HG03457 (cell line): ENCODE measurements around the gene NDRG3.
"Not testable (repeated sequence)": the region's sequence is repeated elsewhere in the genome, so short reads cannot be mapped to it uniquely, and the experiment has no call there.

ENCODE experiments used
- ATAC-seq: cut with Tn5 transposase; IDR thresholded peaks from one replicate; pipeline ENCODE4 v1.9.1; 2021; ENCODE audit warnings: moderate number of reproducible peaks; ENCODE audit not compliant: unreplicated experiment

Gene NDRG3

GRCh38 chr20:36645998-36646397, 99.9 kb downstream of the NDRG3 start, which contains the start of gene SLA2:
Gene SLA2 (minus strand): TSS chr20:36646196. CDS start chr20:36641335, 4,861 bp downstream.
- no peak for ATAC-seq

GRCh38 chr20:36645353-36645752, 100.5 kb downstream of the NDRG3 start:
- no peak for ATAC-seq

DNA sequence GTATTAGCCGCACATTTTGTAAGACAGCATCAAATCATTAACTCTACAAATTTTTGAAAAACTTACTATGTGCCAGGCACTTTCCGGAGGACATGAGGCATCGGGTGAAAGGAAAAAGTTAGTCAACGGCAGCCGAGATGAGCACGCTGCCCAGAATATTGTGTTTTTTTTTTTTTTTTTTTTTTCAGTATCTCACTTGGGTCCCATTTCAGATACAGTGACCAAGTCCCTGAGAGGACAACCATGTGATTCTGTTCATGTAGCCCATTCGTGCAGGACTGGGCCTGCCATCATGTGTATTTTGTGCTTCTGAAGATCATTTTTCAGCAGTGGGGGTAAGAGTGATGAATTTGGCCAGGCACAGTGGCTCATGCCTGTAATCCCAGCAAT, 101.2 kb downstream of the NDRG3 start:
- no peak for ATAC-seq

DNA sequence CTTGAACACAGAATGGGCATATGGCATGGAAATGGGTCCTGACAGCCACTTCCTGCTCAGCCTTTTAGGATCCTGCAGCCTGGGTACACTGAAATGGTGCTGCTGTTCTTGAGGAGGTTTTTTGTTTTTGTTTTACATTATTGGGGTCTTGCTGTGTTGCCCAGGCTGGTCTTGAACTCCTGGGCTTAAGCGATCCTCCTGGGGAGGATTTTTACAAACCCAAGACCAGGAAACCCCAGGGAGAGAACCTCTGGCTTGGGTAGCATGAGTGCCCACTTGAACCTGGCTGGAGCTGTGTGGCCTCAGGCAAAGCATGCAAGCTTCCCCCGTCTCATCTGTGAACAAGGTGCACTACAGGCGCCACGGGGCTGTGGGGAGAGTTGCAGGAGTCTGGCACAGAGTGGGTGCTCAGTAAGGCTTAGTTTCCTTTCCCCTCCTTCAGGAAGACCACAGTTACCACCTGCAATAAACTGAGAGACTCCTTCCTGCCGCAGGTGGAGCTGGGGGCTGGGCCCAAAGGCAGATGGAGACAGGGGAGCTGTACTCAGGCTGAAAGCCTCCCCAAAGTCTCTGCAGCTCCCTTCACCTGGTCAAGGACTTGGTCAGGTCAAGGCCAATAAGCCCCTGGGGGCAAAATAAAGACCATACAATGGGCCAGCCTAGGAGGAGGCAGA, 101.7 kb downstream of the NDRG3 start:
- ATAC-seq: no peak

GRCh38 chr20:36642136-36642535, 103.8 kb downstream of the NDRG3 start:
- ATAC-seq: no peak

DNA sequence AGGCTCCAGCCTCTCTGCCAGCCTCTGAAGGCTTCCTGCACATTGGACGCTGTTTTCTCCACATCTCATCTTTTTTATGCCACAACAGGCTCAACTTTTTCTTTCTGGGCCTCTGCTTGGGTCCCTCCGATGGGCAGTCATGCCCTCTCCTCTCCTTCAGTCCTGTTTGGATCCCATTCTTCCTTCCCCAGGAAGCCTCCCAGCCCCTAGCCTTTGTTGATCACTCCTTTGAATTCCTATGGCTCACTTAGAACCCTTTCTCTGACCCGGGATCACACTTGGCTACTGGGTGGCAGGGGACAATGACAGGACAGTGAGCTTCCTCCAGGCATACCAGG, 104.4 kb downstream of the NDRG3 start:
- no peak for ATAC-seq

DNA sequence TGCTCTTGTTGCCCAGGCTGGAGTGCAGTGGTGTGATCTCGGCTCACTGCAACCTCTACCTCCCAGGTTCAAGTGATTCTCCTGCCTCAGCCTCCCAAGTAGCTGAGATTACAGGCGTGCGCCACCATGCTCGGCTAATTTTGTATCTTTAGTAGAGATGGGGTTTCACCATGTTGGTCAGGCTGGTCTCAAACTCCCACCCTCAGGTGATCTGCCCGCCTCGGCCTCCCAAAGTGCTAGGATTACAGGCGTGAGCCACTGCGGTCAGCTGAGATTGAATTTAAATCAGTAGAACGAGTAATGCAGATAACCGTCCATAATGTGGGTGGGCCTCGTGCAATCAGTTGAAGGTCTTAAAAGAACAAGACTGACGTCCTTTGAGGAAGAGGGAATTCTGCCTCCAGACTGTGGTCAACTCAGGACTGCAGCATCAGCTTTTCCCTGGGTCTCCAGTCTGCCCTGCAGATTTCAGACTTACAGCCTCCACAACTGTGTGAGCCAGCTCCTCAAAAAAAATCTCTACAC, 107.0 kb downstream of the NDRG3 start:
- ATAC-seq: not testable (repeated sequence)

- ATAC-seq: no peak
Observed at GRCh38 chr20:36634342-36634741, 111.5 kb downstream of the NDRG3 start.

DNA sequence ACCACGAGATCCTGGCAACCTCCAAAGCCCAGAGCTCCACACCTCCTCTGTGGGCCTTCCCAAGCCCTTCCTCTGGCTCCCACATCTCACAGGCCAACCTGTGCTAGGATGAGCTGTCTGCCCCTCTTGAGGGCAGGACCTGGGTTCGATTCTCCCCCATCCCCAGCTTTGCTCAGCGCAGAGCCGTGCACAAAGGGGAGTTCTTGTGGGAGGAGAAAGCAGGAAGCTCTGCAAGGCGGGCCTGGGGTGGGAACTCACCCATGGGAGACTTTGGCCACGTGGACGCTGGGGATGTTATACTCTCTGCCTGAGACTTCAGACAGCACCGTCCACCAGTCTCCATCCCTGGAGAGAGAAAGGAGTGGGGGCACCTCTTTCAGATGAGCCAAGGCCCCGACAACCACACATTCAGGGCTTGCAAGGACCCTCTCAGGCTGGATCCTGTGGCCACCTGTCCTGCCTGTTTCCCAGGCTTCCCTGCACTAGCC, 112.6 kb downstream of the NDRG3 start:
- no peak for ATAC-seq

DNA sequence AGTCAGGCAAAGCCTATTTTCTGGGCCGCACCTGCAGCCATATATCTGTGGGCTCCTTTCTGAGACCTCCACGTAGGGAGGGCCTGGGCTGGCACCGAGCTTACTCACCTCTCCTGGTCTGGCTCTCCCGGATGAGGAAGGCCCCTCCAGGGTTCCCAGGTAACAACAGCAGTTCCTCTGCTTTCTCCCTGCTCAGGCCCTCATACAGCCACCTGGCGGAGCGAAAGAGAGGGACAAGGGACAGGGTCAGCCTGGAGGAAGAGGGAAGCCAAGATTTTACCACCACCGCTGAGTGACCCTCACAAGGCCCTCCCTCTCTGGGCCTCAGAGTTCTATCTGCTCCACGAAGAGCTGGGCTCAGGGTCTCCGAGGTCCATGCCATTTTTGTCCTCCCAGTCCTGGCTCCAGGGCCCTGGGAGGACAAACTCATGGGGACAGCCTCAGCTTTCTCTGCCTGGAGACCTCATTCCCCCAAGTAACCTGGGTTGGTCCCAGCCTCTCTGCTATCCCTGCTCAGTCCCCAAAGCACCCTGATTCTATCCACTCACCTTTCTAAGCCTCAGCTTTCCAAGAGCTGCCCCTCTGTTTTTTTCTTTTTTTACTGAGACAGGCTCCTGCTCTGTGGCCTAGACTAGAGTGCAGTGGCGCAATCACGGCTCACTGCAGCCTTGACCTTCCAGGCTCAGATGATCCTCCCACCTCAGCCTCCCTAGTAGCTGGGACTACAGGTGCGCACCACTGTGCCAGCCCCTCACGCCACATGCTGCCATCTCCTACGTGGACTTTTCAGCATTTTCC, 113.2 kb downstream of the NDRG3 start:
- no peak for ATAC-seq

DNA sequence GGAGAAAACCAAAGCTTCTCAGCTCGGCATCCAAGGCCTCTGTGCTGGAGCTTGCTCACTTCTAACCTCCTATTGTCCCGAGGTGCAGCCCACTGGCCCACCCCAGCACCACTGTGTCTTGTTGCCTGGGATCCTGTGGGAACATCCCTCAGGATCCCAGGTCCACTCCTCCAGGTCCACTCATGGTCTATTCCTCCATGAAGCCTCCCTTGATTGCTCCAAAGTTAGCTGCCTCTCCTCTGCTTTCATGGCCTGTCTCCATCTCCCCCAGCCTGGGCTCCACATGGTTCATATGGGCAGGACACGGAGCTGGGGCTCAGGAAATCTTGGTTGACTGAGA, 113.8 kb downstream of the NDRG3 start:
- no peak for ATAC-seq

- no peak for ATAC-seq
Observed at GRCh38 chr20:36631646-36632045, 114.2 kb downstream of the NDRG3 start.

DNA sequence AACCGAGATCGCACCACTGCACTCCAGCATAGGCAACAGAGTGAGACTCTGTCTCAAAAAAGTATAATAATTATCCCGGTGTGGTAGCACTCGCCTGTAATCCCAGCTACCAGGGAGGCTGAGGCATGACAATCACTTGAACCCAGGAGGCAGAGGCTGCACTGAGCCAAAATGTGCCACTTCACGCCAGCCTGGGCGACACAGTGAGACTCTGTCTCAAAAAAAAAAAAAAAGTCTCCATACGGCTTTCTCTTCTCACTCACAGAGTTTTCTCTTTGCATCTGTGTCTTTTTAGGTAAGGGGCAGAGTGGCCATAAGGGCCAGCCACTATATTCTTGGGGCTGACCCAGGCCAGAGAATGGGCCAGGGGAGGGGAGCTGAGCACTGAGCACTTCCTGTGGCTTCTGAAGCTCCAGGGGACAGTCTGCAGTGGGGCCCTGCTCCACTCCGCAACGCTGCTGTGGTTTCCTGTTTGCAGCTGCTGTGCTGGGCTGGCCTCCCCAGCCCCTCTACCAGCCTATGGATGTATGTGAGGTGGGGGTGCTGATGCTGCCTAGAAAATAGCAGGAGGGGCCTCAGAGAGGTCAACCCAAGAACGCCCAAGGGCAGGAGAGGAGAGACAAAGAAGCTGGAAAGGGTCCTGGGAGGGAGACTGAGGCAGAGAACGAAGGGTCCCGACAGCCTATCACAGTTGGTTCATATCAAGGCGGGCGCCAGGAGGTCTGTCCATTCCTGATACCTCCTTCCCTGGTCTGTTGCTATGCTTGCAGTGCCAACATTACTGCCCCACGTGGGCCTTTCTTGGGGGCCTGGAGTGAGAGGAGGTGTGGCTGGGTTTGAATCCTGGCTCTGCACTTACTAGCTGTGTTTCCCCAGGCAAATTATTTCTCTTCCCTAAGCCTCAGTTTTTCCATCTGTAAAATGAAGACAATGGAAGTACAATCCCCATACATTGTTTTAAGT, 115.9 kb downstream of the NDRG3 start:
- ATAC-seq: no peak

GRCh38 chr20:36628076-36628475, 117.8 kb downstream of the NDRG3 start:
- no peak for ATAC-seq

GRCh38 chr20:36624944-36625324, 121.0 kb downstream of the NDRG3 start:
- ATAC-seq: no peak

GRCh38 chr20:36624068-36624943, 121.6 kb downstream of the NDRG3 start:
- ATAC-seq: no peak

DNA sequence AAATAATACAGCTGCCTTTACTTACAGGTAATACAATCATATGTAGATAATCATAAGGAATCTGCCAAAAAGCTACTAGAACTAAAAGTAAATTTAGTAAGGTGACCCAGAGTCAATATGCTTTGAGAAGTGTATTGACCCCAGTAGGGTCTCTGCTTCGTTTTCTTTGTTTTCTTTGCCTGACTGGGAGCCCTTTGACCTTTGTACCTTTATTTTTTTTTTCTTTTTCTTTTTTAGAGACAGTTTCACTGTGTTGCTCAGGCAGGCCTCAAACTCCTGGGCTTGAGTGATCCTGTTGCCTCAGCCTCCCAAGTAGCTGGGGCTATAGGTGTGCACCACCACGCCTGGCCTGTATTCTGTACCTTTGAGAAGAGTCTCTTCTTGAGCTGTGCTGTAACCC, 122.4 kb downstream of the NDRG3 start:
- no peak for ATAC-seq

DNA sequence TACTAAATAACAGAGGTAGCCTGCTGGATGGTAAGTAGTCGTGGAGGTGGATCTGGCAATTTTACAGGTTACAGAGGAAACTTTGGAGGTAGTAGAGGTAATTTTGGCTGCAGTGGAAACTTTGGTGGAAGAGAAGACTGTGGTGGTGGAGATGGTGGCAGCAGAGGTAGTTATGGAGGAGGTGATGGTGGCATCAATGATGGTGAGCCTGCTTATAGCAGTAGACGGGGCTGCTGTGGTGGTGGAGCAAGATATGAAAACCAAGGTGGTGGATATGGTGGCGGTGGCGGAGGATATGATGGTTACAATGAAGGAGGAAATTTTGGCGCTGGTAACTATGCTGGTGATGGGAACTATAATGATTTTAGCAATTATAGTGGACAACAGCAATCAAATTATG, 125.0 kb downstream of the NDRG3 start:
- no peak for ATAC-seq

DNA sequence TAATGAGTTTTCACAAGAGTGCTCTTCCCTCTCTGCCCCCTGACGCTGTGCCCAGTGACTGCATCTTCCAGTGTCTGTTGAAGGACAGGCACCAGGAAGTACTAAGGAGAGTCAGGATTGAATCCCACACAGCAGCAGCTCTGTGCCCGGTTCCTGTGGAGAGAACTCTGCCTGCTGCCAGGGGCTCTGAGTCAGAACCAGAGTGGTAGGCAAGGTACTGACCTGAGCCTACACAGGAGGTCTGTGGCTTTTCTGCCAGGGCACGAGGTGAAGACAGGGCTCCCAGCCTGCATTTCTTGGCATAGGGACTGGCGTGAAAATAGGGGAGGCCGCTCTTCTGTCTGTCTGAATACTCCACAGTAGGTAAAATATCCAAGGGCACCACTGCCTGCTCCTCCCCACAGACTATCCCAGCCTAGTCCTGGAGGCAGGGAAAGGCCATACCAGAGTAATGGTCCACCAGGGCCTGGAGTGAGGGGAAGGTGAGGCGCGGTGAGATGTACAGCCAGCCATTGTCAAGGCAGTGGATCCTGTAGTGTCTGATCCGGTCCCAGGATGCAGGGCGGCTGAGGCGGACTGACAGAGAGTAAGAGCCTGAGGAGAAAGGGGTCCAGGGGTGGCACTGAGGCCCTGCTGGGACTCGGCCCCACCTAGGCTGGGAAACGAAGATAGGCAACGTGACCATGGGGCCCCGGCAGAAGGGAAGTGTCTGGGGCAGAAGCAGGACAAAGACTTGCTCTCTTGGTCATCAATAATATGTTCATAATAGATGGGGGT, 130.9 kb downstream of the NDRG3 start:
- no peak for ATAC-seq
